HG02798 (cell line): Measurements from ENCODE around the gene RPSA.
"Not testable (repeated sequence)": the region's sequence is repeated elsewhere in the genome, so short reads cannot be mapped to it uniquely, and the experiment has no call there.

Experiments
- ATAC-seq: cut with Tn5 transposase; IDR thresholded peaks from one replicate; pipeline ENCODE4 v1.9.1; 2021; ENCODE audit warnings: mild to moderate bottlenecking; ENCODE audit not compliant: unreplicated experiment, poor library complexity

RPSA gene

GRCh38 chr3:39418556-39419225 is 12.2 kb downstream of the RPSA start:
- ATAC-seq = not testable (repeated sequence)

GRCh38 chr3:39419742-39420315 is 13.3 kb downstream of the RPSA start:
- no peak for ATAC-seq

- ATAC-seq = no peak
Measured at GRCh38 chr3:39420543-39420942, 14.0 kb downstream of the RPSA start.

- ATAC-seq = no peak
Measured at GRCh38 chr3:39423436-39423970, 17.0 kb downstream of the RPSA start.

- no peak for ATAC-seq
Measured at GRCh38 chr3:39426312-39426711, 19.8 kb downstream of the RPSA start.

- no peak for ATAC-seq
Measured at GRCh38 chr3:39427506-39427905, 21.0 kb downstream of the RPSA start.

GRCh38 chr3:39428745-39429201 is 22.3 kb downstream of the RPSA start:
- ATAC-seq = no peak

- ATAC-seq = no peak
Measured at GRCh38 chr3:39429466-39429865, 22.9 kb downstream of the RPSA start.

GRCh38 chr3:39432342-39432741 is 25.8 kb downstream of the RPSA start:
- no peak for ATAC-seq

- ATAC-seq = no peak
Measured at GRCh38 chr3:39433642-39434041, 27.1 kb downstream of the RPSA start.

GRCh38 chr3:39434574-39434973 is 28.1 kb downstream of the RPSA start:
- no peak for ATAC-seq

- ATAC-seq = no peak
Measured at GRCh38 chr3:39435006-39435748, 28.7 kb downstream of the RPSA start.

- no peak for ATAC-seq
Measured at GRCh38 chr3:39438880-39439279, 32.4 kb downstream of the RPSA start.

- no peak for ATAC-seq
Measured at GRCh38 chr3:39440316-39440715, 33.8 kb downstream of the RPSA start.

- no peak for ATAC-seq
Measured at GRCh38 chr3:39443530-39443929, 37.0 kb downstream of the RPSA start.

- ATAC-seq = no peak
Measured at GRCh38 chr3:39445927-39446326, 39.4 kb downstream of the RPSA start.

- ATAC-seq = no peak
Measured at GRCh38 chr3:39446444-39446843, 39.9 kb downstream of the RPSA start.

- peak; percentile 91 for ATAC-seq
Measured at GRCh38 chr3:39447637-39448483, 41.3 kb downstream of the RPSA start.

- no peak for ATAC-seq
Measured at GRCh38 chr3:39448506-39449233, 42.1 kb downstream of the RPSA start.

GRCh38 chr3:39449796-39450195 is 43.3 kb downstream of the RPSA start:
- ATAC-seq = no peak
